BLaER1 treated with 17β-estradiol and CSF1 and Interleukin-3, amounts not matched to agents 10 nM and 100 nM (cell line): ENCODE measurements around the gene S100A14.

Experiments
- H3K27ac ChIP-seq, 11 experiments: shearing (Covaris generic); formaldehyde crosslinking; 2 replicates each; pipeline ENCODE4 v1.8.1; 2022
- H3K27me3 ChIP-seq, 11 experiments: shearing (Covaris generic); formaldehyde crosslinking; 2 replicates each; pipeline ENCODE4 v1.8.1; 2022
- H3K36me3 ChIP-seq, 11 experiments: shearing (Covaris generic); formaldehyde crosslinking; 2 replicates each; pipeline ENCODE4 v1.8.1; 2022
- H3K4me1 ChIP-seq, 10 experiments: shearing (Covaris generic); formaldehyde crosslinking; 2 replicates each; pipeline ENCODE4 v1.8.1; 2022
- H3K4me2 ChIP-seq, 11 experiments: shearing (Covaris generic); formaldehyde crosslinking; 2 replicates each; pipeline ENCODE4 v1.8.1; 2022
- H3K4me3 ChIP-seq, 10 experiments: shearing (Covaris generic); formaldehyde crosslinking; 2 replicates each; pipeline ENCODE4 v1.8.1; 2022
- H3K9ac ChIP-seq, 11 experiments: shearing (Covaris generic); formaldehyde crosslinking; 2 replicates each; pipeline ENCODE4 v1.8.1; 2022
- H3K9me3 ChIP-seq, 11 experiments: shearing (Covaris generic); formaldehyde crosslinking; replicated peaks in 1 of 11; 2 replicates each; pipeline ENCODE4 v1.8.1; 2022
- H4K20me1 ChIP-seq, 11 experiments: shearing (Covaris generic); formaldehyde crosslinking; 2 replicates each; pipeline ENCODE4 v1.8.1; 2022
- Cebpa-rat ChIP-seq, 11 experiments: shearing (Covaris generic); IDR thresholded peaks; 2 replicates each; pipeline ENCODE4 v1.8.1; 2022

The S100A14 gene

DNA sequence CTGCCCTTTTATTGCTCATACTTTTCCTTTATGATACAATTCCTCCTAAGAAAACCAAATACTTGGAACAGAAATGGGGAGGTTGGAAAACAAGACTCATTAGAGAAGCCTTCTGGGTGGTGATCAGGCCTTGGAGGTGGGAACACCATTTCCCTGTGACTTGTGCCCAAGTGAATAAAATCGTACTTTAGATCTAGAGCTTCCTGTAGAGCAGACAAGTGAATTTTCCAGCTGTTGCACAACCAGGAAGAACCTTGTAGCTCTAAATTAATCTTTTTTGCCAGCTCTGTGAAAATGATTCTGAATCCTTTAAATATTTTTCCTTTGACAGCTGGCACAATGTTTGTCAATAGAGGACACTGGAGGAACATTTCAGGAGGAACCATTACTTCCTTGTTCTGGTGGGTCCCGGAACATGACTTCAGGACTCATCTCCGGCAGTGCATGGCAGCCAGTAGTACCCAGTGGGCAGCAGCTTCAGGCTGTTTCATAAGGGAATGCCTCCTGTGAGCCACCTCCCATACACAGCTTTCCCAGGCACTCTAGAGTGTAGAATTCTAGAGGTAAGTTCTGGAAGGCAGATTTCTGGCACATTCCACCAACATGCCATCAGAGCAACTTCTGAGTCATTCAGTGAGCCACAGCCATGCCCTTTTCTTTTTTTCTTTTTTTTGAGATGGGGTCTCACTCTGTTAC is 36.8 kb upstream of the S100A14 start:
- H3K4me3 ChIP-seq = no peak overlapping the region
- peak overlapping the region in 5 of 11 experiments; percentile 5 to 58 (median 18); a peak in 5 of 22 replicates for H3K27ac ChIP-seq
- H4K20me1 ChIP-seq = no peaks in the 10 kb centered on the region
- peak overlapping the region in 9 of 11 experiments; percentile 1 to 80 (median 46); a peak in 15 of 22 replicates for H3K4me2 ChIP-seq
- H3K9ac ChIP-seq = peak overlapping the region in 1 of 11 experiments; percentile 5; a peak in 1 of 22 replicates
- no peaks in the 10 kb centered on the region for H3K9me3 ChIP-seq
- 0 out of 22 replicates have a peak, but pooled peaks of 1 of the 11 experiments have one; percentile 9 for TF ChIP-seq Cebpa-rat (IDR thresholded peaks at IDR 0.05)
- no peaks in the 10 kb centered on the region for H3K27me3 ChIP-seq
- 0 out of 22 replicates have a peak, but pooled peaks cover 0 to 2% (median 0%) of the 10 kb centered on the region in 11 experiments for H3K36me3 ChIP-seq
- H3K4me1 ChIP-seq = peaks cover 14 to 30% (median 19%) of the 10 kb centered on the region in 10 experiments; a peak in 19 of 20 replicates

- Histone ChIP-seq H3K4me1 (peaks cover 20 to 40% (median 27%) of the 10 kb centered on the region in 10 experiments), H3K27ac (no peak overlapping the region), H3K36me3 (peaks cover 0 to 11% (median 8%) of the 10 kb centered on the region in 11 experiments; a peak in 14 of 22 replicates), H3K4me2 (0 out of 22 replicates have a peak overlapping the region, but pooled peaks of 1 of the 11 experiments have one; percentile 80), H3K9me3 (no peaks in the 10 kb centered on the region), H4K20me1 (peaks cover 0 to 4% (median 0%) of the 10 kb centered on the region in 11 experiments; a peak in 1 of 22 replicates), H3K27me3 (no peaks in the 10 kb centered on the region), H3K4me3 (no peak overlapping the region), H3K9ac (no peak overlapping the region)
- TF ChIP-seq Cebpa-rat (IDR thresholded peaks at IDR 0.05) = no peak
These were observed 35.6 kb upstream of the S100A14 start for GRCh38 chr1:153651771-153652170.

- Histone ChIP-seq H3K27me3 (no peaks in the 10 kb centered on the region), H3K9me3 (no peaks in the 10 kb centered on the region), H3K27ac (peak overlapping the region in 4 of 11 experiments; percentile 3 to 70 (median 27); a peak in 4 of 22 replicates), H3K36me3 (peaks cover 13 to 30% (median 27%) of the 10 kb centered on the region in 11 experiments), H3K4me2 (0 out of 22 replicates have a peak overlapping the region, but pooled peaks of 1 of the 11 experiments have one; percentile 5), H3K4me3 (no peak overlapping the region), H4K20me1 (peaks cover 0 to 9% (median 0%) of the 10 kb centered on the region in 11 experiments; a peak in 3 of 22 replicates), H3K9ac (peak overlapping the region in 1 of 11 experiments; percentile 1; a peak in 1 of 22 replicates), H3K4me1 (peaks cover 35 to 55% (median 46%) of the 10 kb centered on the region in 10 experiments)
- no peak for TF ChIP-seq Cebpa-rat (IDR thresholded peaks at IDR 0.05)
These were observed 33.7 kb upstream of the S100A14 start for GRCh38 chr1:153649863-153650235.

GRCh38 chr1:153649137-153649862 is 33.2 kb upstream of the S100A14 start:
- no peaks in the 10 kb centered on the region for H3K27me3 ChIP-seq
- H3K9me3 ChIP-seq = no peaks in the 10 kb centered on the region
- no peak for TF ChIP-seq Cebpa-rat (IDR thresholded peaks at IDR 0.05)
- H3K9ac ChIP-seq = peak overlapping the region in 2 of 11 experiments; percentile 1 to 3; a peak in 2 of 22 replicates
- peaks cover 35 to 58% (median 49%) of the 10 kb centered on the region in 10 experiments for H3K4me1 ChIP-seq
- H3K27ac ChIP-seq = peak overlapping the region in 6 of 11 experiments; percentile 3 to 70 (median 56); a peak in 8 of 22 replicates
- H3K4me2 ChIP-seq = 0 out of 22 replicates have a peak overlapping the region, but pooled peaks of 1 of the 11 experiments have one; percentile 5
- H4K20me1 ChIP-seq = peaks cover 0 to 10% (median 0%) of the 10 kb centered on the region in 11 experiments; a peak in 3 of 22 replicates
- no peak overlapping the region for H3K4me3 ChIP-seq
- H3K36me3 ChIP-seq = peaks cover 18 to 35% (median 33%) of the 10 kb centered on the region in 11 experiments

- TF ChIP-seq Cebpa-rat (IDR thresholded peaks at IDR 0.05) = peak in 1 of 11 experiments; percentile 11; a peak in 2 of 22 replicates
- Histone ChIP-seq H3K9ac (peak overlapping the region in 3 of 11 experiments; percentile 20 to 42 (median 28); a peak in 4 of 22 replicates), H3K36me3 (peaks cover 30 to 47% (median 44%) of the 10 kb centered on the region in 11 experiments), H4K20me1 (peaks cover 0 to 10% (median 0%) of the 10 kb centered on the region in 11 experiments; a peak in 4 of 22 replicates), H3K4me1 (peaks cover 41 to 66% (median 54%) of the 10 kb centered on the region in 10 experiments), H3K27ac (peak overlapping the region in 8 of 11 experiments; percentile 28 to 70 (median 58); a peak in 13 of 22 replicates), H3K9me3 (no peaks in the 10 kb centered on the region), H3K4me2 (peak overlapping the region in 8 of 11 experiments; percentile 18 to 88 (median 52); a peak in 11 of 22 replicates), H3K27me3 (no peaks in the 10 kb centered on the region), H3K4me3 (no peak overlapping the region)
These were observed 32.0 kb upstream of the S100A14 start for GRCh38 chr1:153648000-153648643.

- no peaks in the 10 kb centered on the region for H3K27me3 ChIP-seq
- H3K4me1 ChIP-seq = peaks cover 37 to 65% (median 50%) of the 10 kb centered on the region in 10 experiments
- no peaks in the 10 kb centered on the region for H3K9me3 ChIP-seq
- no peak overlapping the region; a peak in 1 of 22 replicates for H3K9ac ChIP-seq
- no peak for TF ChIP-seq Cebpa-rat (IDR thresholded peaks at IDR 0.05)
- no peak overlapping the region for H3K4me3 ChIP-seq
- H3K27ac ChIP-seq = peak overlapping the region; percentile 14 to 70 (median 47); a peak in 17 of 22 replicates
- H3K36me3 ChIP-seq = peaks cover 38 to 55% (median 52%) of the 10 kb centered on the region in 11 experiments
- peak overlapping the region in 9 of 11 experiments; percentile 11 to 88 (median 73); a peak in 13 of 22 replicates for H3K4me2 ChIP-seq
- H4K20me1 ChIP-seq = peaks cover 0 to 11% (median under 1%) of the 10 kb centered on the region in 11 experiments; a peak in 6 of 22 replicates
These were observed 31.2 kb upstream of the S100A14 start for GRCh38 chr1:153647346-153647714.

GRCh38 chr1:153646672-153647345 is 30.7 kb upstream of the S100A14 start:
- Histone ChIP-seq H3K4me2 (peak overlapping the region; percentile 11 to 88 (median 70); a peak in 21 of 22 replicates), H3K36me3 (peaks cover 43 to 60% (median 58%) of the 10 kb centered on the region in 11 experiments), H3K4me3 (peak overlapping the region in 1 of 10 experiments; percentile 18; a peak in 1 of 20 replicates), H3K4me1 (peaks cover 39 to 66% (median 50%) of the 10 kb centered on the region in 10 experiments), H4K20me1 (peaks cover 0 to 16% (median 5%) of the 10 kb centered on the region in 11 experiments; a peak in 6 of 22 replicates), H3K27ac (peak overlapping the region; percentile 14 to 70 (median 47); a peak in 16 of 22 replicates), H3K27me3 (no peaks in the 10 kb centered on the region), H3K9ac (no peak overlapping the region; a peak in 2 of 22 replicates), H3K9me3 (no peaks in the 10 kb centered on the region)
- TF ChIP-seq Cebpa-rat (IDR thresholded peaks at IDR 0.05) = no peak
